HG03045 (cell line): ENCODE results near the gene ATP2B2.

ENCODE experiments used
- ATAC-seq: cut with Tn5 transposase; IDR thresholded peaks from one replicate; pipeline ENCODE4 v1.9.1; 2021; ENCODE audit warnings: mild to moderate bottlenecking, moderate library complexity; ENCODE audit not compliant: unreplicated experiment

ATP2B2 gene

DNA sequence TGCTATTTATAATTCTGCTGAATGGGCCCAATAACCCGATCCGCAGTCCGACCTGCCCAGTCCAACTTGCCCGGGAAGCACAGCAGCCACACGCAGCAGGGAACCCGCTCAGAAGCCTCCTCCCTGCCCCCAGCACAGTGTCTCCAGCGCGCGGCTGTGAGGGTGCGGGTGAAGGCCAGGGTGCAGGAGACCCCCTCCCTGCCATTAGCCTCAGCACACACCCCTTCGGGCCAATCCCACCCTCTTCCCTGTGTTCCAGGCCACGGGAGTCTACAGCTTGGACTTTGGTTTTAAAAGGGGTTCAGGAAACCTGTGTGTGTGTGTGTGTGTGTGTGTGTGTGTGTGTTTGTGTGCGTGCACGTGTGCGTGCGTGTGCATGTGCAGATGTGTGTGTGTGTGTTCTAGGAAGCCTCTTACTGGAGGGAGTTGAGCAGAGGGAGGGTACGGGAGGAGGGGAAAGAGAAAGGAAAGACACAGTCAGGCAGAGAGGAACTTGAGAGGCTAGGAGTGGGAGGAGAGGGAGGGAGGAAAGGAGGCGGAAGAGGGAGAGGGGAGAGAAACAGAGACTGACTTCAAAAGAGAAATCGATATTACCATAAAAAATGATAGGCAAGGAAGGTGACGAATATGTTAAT is 34.2 kb downstream of the ATP2B2 start:
- no peak for ATAC-seq

DNA sequence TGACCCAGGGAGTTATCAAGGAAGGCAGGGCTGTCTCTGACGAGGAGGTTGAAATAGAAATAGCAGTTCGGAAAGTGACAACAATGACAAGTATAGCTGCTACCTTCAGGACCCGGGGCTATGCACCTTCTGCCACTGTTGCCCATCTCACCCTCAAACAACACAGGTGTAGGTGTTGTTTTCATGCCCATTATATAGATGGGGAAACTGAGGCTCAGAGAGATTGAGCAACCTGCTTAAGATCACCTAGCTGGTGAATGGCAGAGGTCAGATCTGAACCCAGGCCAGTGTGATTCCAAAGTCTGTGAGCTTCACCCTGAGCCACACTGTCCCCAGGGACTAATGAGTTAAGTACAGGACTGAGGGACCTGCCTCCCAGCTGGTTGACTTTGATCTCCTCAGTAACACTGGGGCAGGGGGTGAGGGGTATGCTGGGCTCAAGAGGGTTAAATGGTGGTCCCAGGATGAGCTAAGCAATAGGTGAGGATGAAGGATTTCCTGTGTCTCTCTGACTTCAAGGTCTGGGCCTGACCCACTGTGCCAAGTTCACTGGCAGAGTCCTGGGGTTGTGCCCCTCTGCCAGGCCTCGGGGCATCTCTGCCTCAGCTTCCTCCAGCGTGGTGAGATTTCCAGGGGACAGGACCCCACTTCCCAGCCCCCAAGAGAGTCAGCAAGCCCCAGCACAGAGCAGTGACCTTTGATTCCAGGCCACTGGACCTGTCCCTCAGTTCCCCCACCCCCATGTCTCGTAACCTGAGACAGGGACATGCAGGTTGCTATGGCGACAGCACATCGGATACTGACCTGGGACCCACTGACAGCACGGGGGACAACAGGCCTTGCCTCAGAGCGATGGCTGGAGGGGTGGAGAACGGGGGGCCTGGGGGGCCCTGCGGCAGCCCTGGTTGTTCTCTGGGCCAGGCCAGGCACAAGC is 35.0 kb downstream of the ATP2B2 start:
- ATAC-seq = no peak

DNA sequence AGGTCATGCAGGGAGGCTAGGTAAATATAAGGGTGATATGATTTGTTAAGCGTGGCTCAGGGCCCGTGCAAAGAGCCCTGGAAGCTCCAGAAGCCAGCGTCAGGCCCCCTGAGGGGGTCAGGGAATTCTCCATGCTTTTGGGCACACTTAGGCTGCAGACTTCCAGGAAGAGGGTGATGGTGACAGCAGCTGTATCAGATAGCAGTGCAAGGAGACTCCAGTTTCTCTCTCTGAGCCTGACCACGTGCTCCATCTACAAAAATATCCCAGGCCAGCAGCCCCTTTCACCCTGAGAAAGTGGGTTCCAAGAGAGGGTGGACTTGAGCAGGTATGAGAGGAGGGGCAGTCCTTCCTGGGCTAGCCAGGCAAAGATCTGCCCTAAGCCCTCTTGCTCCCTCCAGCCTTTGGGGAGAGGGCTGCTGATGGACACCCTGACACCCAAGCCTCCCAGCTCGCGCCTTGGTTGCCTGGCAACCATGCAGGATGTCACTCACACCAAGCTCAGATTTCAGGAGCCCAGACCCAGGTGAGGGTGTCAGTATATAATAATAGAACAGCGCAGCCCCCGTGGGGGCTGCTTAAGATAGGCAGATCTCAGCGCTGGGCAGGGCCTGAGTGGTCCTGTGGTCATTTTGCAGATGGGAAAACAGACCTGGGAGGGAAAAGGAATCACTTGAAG is 35.8 kb downstream of the ATP2B2 start:
- ATAC-seq = no peak

DNA sequence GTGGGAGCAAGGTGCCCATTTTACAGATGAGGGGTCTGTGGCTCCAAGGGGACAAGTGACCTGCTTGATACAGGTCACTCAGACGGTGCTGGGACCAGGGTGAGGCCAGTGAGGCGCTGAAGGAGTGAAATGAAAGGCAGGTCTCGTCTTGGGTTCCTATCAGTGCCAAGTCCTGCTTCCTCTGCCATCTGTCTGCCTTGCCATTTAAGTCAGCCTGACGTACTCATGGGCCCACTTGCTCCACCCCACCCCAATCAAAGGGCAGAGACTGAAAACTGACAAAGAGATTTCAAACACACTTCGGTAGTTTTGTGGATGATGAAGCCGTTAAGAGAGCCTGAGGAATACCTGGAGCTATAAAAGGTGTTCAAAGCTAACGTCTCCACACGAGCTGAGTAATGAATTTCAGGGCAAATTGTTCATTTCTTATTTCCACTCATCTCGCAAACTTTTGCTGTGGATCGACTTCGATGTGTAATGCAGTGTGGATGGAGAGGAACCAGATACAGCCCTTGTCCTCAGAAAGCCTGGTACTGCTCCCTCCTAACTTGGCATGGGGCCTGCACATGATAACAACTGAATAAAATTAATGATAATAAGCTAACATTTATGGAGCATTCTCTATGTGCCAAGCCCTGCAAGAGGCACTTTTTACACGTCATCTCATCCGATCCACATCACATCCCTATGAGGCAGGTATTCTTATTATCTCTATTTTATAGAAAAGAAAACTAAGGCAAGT is 36.6 kb downstream of the ATP2B2 start:
- no peak for ATAC-seq

DNA sequence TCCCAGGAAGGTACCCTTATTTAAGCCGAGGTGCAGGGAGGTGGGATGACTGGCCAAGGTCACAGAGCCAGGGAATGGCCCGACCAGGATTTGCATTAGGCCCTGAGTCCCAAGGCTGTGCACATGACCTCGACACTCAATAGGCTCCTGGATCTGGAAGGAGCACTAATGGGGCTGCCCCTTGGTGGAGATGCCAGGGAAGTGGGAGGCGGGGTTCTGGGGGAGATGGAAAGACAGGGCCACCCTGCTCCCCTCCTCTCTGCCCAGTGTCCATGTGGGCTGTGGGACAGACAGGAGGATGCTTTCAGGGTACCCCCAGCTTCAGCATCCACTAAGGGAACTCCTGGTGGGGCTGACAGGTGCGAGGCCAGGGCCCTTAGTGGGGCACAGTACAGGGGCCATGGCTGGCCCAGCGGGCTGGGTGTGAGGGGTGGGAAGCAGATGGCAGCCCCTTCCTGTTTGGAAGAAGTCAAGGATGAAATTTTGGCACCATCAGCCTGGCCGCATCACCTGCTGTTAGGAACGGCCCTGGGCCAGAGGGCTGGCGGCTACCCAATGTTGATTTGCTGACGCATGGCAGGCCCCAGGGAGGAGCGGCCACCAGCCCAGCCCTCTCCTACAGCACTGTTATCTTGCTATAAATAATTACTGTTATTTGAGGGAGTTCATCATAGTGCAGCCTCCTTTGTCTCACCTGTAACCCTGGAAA is 37.3 kb downstream of the ATP2B2 start:
- no peak for ATAC-seq

DNA sequence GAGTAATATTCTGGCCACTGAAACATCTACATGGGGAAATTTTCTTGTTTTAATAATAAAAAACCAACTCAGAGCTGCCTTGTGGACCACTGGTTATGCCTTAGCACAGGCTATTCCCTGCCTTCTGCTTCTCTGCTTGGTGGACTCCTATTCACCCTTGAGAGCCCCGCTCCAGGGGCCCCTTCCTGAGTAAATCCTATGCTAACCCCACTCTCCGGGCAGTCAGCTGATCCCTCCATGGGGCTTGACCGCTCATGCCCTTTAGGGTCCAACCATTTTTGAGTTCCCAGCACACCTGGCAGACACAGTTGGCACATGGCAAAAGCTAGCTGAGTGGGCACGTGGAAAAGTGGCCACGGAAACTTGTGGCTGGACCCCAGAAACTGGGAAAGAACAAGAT is 38.2 kb downstream of the ATP2B2 start:
- no peak for ATAC-seq

DNA sequence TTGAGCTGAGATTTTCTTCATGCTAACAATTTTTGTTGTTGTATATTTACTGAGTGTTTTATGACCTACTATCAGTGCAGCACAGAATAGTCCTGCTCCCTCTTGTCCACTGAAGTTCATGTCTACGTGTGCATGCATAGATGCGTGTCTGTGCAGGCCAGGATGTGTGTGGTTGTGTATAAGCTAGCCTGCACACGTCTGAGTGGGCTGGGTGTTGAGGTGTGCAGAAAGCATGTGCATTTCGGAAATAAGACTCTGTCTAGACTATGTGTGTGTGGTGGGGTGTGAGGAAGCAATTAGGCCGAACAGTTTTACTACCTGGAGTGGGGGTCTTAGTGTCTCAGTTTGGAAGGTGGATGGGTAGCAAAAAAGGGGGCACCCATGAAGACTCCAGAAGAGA is 39.2 kb downstream of the ATP2B2 start:
- ATAC-seq = no peak

DNA sequence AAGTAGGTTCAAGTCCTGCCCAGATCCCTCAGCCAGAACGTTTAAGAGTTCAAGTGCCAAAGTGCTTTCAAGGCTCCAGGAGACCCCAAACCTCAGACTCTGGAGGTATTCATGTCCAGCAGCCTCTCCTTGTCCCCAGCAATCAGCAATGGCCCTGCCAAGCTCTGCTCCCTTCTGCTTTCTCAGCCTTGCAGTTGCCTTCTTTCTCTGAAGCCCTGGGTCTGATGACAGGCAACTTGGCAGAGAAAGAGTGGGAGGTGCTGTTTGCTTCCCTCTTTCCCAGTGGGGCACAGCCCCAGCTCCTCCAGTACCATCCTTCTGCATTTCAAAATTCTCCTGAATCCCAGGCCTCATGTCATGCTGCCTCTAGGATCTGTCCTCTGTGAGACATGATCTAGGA is 40.2 kb downstream of the ATP2B2 start:
- no peak for ATAC-seq

DNA sequence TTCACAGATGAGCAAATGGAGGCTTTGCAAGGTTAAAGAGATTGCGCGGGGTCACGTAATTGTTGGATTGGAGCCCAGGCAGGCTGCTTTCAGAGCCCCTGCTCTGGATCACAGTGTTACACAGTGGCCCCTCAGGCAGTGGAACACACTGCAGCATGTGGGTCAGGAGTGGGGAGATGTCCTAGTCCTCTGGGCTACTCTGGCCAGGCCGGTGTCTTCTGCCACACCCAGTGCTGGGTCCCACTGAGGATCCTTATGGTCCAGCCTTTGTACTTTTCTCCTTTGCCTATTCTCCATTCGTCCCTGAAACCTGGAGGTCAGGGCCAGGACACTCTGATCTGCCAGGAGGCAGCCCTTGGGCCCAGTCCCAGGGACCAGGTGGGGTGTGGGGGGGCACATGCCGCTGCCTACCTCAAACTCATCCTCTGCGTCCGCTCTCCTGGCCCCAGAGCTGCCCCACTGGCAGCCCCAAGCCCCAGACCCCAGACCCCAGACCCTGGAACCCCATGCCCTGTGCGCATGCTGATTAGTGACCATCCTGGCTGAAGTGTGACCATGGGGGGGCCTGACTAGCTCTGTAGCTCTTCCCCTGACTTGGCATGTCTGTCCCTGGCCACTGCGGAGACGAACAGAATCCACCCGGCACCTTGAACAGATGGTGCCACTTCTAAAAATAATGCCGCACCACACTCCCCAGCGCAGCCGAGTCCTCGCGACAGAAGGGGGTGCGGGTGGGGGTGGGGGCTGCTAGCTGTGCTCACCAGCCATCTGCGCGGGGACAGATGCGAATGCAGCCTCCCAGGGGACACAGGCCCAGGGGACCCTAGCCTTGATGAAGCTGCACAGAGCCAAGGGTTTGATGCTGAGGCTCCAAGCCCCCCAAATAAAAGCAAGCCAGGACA is 41.6 kb downstream of the ATP2B2 start:
- no peak for ATAC-seq

DNA sequence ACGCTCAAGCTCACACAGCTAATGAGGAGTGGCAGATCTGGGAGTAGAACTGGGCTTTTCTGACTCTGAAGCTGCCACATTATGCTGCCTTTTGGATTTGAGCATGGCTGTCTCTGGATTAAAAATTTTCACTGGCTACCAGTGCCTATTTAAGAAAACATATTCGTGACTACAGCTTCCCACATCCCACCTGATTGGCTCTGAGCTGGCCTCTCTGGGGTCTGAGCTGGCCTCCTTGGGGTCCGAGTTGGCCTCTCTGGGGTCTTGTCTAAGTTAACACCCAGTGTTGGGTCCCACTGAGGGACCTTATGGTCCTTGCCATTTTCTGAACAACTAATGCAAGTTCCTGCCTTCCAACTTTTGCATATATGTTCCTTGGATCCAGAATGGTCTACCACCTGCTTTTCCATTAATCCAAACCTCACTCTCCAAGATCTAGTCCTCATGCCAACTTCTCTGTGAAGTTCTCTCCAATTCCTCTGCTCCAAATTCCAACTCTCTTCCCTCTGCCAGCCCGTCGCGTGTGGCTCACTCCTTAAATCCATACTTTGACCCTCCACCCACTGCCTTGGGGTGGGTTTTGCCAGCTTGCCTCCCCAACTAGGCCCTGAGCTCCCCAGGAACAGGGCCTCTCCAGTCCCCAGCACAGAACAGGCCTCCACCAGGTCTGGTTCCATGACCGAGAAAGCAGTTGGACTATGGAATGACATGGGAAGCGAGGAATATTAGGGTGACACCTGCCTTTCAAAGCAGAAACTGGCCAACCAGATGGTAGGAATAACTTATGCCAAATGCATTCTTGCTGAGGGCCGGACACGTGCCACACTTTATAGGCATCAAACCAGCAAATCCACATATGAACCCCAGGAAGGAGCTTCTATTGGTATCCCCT is 42.5 kb downstream of the ATP2B2 start:
- no peak for ATAC-seq

DNA sequence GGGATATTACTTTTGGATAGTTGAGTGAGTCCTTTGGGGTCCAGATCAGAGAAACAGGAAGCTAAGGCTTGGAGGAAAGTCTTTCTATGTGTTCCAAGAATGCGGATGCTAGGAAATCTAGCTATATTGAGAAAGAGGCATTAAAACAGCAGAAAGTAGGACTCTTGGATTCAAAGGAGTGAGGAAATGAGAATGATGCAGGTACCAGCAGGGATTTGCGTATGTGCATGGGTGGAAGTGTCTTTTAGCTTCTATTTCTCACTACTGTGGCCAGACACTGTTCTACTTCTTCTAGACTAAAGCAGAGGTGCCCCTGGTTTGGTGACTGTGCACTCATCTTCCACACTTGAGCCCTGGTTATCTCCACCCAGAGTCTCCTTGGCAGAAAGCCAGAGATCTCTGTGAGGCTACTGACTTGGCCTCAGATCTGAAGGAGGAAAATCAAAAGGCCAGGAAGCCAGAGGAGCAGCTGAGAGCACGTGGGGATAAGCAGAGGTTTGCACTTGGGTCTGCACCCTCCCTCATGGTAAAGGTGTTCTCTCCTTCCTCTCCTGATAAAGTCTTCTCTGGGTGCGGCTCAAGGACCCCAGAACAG is 44.3 kb downstream of the ATP2B2 start:
- ATAC-seq = no peak

DNA sequence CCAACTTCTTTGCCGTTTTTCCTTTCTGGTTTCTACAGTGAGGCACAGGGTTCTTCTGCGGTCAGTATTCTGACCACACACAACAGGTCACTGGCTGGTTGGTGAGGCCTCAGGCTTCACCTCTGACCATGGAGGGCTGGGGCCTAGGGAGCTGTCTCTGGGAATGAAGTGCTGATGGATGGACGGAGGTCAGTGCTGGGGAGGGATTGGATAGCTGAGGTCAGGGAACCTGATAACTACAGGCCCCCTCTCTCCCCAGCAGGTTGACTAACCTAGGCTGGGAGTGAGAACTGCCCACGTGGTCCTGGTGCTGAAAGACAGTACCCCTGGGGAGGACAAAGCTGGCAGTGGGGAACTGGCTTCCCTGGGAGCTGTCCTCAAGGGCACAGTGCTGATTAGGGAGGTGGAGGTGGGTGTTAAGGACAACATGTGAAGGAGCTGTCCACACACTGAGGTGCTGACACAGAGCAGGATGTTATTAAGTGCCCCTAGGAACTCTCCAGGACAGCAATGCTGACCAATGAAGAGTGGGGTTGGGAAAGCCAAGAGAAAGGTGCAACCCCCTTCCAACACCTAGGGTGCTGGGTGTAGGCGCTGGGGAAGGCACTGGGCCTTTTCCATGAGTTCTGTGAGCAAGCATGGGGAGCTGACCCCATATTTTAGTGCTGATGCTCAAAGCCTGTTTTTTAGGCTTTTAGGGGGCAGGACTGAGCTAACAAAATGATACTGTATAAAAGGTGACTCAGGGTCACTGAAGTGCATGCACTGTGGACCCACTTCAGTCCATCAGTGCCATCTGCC is 45.2 kb downstream of the ATP2B2 start:
- ATAC-seq = no peak

DNA sequence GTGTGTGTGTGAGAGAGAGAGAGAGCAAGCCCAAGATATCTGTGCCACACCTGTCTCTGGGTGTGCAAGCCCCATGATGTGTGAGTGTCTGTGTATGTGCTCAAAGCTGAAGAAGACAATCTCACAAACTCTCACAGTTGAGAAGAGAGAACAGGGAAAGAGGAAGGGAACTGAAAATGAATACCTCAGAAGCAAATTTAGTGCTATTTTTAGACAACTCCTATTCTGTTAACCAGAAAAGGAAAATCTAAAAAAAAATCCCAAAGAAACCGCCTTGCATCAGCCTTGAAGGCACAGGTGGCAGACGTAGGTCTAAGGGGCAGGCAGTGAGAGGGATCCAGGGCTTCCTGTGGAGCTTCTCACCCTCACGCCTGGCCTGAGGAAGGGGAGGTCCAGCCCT is 47.8 kb downstream of the ATP2B2 start:
- ATAC-seq = no peak

DNA sequence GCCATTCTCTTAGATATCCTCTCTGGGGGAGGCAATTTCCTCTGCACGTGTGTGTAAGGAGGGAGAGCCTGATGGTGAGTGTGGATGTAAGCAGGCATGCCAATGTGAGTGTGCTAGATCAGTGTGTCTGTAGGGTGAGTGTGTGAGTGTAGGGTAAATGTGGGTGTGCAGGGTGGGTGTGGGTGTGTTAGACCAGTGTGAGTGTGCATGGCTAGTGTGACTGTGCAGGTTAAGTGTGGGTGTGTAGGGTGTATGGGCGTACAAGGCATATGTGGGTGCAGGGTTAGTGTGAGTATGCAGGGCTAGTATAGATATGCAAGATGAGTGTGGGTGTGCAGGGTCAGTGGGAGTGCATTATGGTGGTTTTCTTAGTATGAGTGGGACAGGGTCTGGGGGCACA is 48.4 kb downstream of the ATP2B2 start:
- no peak for ATAC-seq

DNA sequence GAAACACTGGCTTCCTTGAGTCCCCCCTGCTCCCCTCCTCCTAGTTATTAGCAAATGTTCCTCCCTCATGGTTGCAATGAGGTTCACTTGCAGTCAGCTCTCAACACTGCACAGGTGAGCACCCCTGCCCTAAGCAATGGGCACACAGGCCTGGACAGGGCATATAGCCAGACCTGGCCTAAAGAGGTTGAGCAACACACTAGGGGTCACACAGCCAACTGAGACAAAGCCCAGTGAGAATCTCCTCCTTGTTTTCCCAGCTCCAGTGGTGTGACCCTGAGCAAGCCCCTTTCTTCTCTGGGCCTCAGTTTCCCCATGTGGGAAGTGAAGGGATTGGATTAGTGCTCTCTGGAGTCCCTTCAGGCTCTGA is 49.9 kb downstream of the ATP2B2 start:
- no peak for ATAC-seq

DNA sequence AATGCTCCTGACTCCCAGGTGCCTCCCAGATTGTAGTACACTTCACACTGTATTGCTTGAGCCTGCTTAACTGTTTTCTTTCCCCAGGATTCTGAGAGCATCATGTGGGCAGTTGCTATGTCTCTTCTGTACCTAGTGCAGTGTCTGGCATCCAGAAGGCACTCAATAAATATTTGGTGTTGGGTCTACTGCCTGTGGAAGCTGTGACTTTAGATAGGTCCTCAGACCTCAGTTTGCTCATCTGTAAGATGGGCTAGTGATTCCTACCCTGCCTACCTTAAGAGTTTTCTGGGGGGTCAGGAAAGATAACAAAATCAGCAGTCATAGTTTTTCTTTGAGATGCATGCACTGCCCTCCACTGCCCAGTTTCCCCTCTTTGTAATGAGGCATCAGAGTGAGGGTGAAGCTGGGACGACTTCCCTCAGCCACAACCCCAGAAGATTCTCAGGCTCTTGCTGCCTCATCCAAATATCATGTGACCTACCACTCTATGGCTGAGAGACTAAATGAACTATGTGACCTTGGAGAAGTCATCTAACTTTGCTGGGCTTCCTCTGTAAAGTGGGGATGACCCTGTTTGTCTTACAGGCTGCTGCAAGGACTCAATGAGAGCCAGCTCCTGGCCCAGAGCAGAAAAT is 50.4 kb downstream of the ATP2B2 start:
- no peak for ATAC-seq
